T-cell (primary cell): ENCODE data around the gene NPEPL1. TPM values are rescaled to one million over a fixed set of nuclear protein-coding genes. Genes with fewer than 3 reads are reported as not detected.

Experiments used
- ATAC-seq, 4 experiments: fragments of 200-7000 bp in 3 of 4; fragments of 150-1000 bp in 1 of 4; cut with Tn5 transposase; replicated peaks in 1 of 4; 1 replicate in 3 of 4; 2 replicates in 1 of 4; pipeline ENCODE4 v1.10.0; 2021; ENCODE audit warnings: moderate library complexity in 3 of 4, mild to moderate bottlenecking in 2 of 4, moderate number of reproducible peaks in 1 of 4
- CTCF ChIA-PET, 2 donors: fragments of 300-600 bp; sonication (Branson Sonifier 250); formaldehyde crosslinking; loops; one replicate each; lab custom pipeline; 2022; ENCODE audit warnings: antibody characterized with exemption in 2 of 2; lab: Charles Lee
- POLR2A ChIA-PET, 2 donors: fragments of 300-600 bp; sonication (Branson Sonifier 250); formaldehyde crosslinking; loops; one replicate each; lab custom pipeline; 2022; ENCODE audit warnings: antibody characterized with exemption in 2 of 2; lab: Charles Lee
- DNase-seq, 35 experiments: peaks; one replicate each; pipeline versions ENCODE4 v3.0.0 to v3.0.0-alpha.2; 2013 to 2023
- H3K27ac ChIP-seq: one replicate; pipeline ENCODE4 v1.5.1; 2013; ENCODE audit warnings: low read length
- H3K27me3 ChIP-seq, 2 experiments: replicated peaks in 1 of 2; 1 replicate in 1 of 2; 2 replicates in 1 of 2; pipeline versions ENCODE4 v1.6.1 to v1.7.0; 2013; ENCODE audit warnings: low read length in 1 of 2, mixed read lengths in 1 of 2; ENCODE audit not compliant: control insufficient read depth in 2 of 2, insufficient read depth in 2 of 2; ENCODE audit errors: extremely low read depth in 1 of 2
- H3K36me3 ChIP-seq, 2 donors: 1 replicate in 1 of 2; 2 replicates in 1 of 2; pipeline versions ENCODE4 v1.6.1 to v1.7.0; 2013; ENCODE audit warnings: low read length in 1 of 2; ENCODE audit not compliant: control insufficient read depth in 2 of 2, insufficient read depth in 1 of 2; ENCODE audit errors: extremely low read depth in 1 of 2
- H3K4me1 ChIP-seq, 2 experiments: 1 replicate in 1 of 2; 2 replicates in 1 of 2; pipeline versions ENCODE4 v1.6.1 to v1.7.0; 2013; ENCODE audit warnings: low read length in 2 of 2, mixed read lengths in 1 of 2; ENCODE audit not compliant: insufficient read depth in 2 of 2, control insufficient read depth in 1 of 2; ENCODE audit errors: extremely low read depth in 1 of 2
- H3K4me3 ChIP-seq, 2 donors: 1 replicate in 1 of 2; 2 replicates in 1 of 2; pipeline versions ENCODE4 v1.5.1 to v1.7.0; 2013; ENCODE audit warnings: mild to moderate bottlenecking in 2 of 2, low read length in 1 of 2, moderate library complexity in 1 of 2; ENCODE audit not compliant: control insufficient read depth in 1 of 2; ENCODE audit errors: extremely low read depth in 1 of 2
- H3K9me3 ChIP-seq: 2 replicates; pipeline ENCODE4 v1.7.0; 2013
- H3K27ac Mint-ChIP-seq, 2 donors: one replicate each; pipeline ENCODE4 v1.8.0; 2020 to 2021; ENCODE audit warnings: mild to moderate bottlenecking in 2 of 2, mixed read lengths in 2 of 2
- H3K27me3 Mint-ChIP-seq, 2 donors: one replicate each; pipeline ENCODE4 v1.8.0; 2021 to 2022; ENCODE audit warnings: mixed read lengths in 2 of 2
- H3K36me3 Mint-ChIP-seq: one replicate; pipeline ENCODE4 v1.8.0; 2021; ENCODE audit warnings: mixed read lengths
- H3K4me1 Mint-ChIP-seq, 3 donors: one replicate each; pipeline ENCODE4 v1.8.0; 2020 to 2022; ENCODE audit warnings: mixed read lengths in 3 of 3, mild to moderate bottlenecking in 1 of 3
- H3K4me3 Mint-ChIP-seq, 3 donors: one replicate each; pipeline ENCODE4 v1.8.0; 2020 to 2022; ENCODE audit warnings: mild to moderate bottlenecking in 3 of 3, mixed read lengths in 3 of 3, moderate library complexity in 3 of 3
- H3K9me3 Mint-ChIP-seq, 3 donors: one replicate each; pipeline ENCODE4 v1.8.0; 2020 to 2022; ENCODE audit warnings: mixed read lengths in 3 of 3
- WGBS: methylation state at CpG from one replicate; pipeline ENCODE4 v1.1.5; 2013; ENCODE audit warnings: missing lambda C conversion rate; ENCODE audit not compliant: insufficient coverage; 5-methylcytosine and 5-hydroxymethylcytosine counted together
- total RNA-seq, 35 experiments: library from RNA in 6 of 35; stranded (reverse) in 6 of 35; fragments of 120-200 nt in 1 of 35; gene quantifications; one replicate each; pipeline versions ENCODE4 v1.2.1 to v1.2.4 and lab custom pipeline; 2013 to 2026

NPEPL1 gene
- total RNA-seq, 5 donors from 2014 or later (not counting 1 experiment from before 2014, with no cell fraction given) = 49.6 to 79.0 (median 69.3) TPM

- Histone ChIP-seq H3K36me3 (peaks cover 19 to 46% of the 10 kb centered on the region in 2 donors), H3K27me3 (no peaks in the 10 kb centered on the region), H3K9me3 (no peaks in the 10 kb centered on the region), H3K4me1 (peaks cover 0 to 4% of the 10 kb centered on the region in 2 experiments), H3K4me3 (no peak overlapping the region), H3K27ac (no peak overlapping the region)
- Mint-ChIP-seq H3K4me1 (no peaks in the 10 kb centered on the region), H3K27me3 (no peaks in the 10 kb centered on the region), H3K27ac (no peak overlapping the region), H3K36me3 (peaks cover 37% of the 10 kb centered on the region), H3K4me3 (no peak overlapping the region), H3K9me3 (no peaks in the 10 kb centered on the region)
- 100% methylated on average over 5 of the region's 9 CpGs for WGBS
- ChIA-PET POLR2A (no interaction called here), CTCF (no interaction called here)
- no peak for DNase-seq
- ATAC-seq = no peak
Measured at GRCh38 chr20:58699623-58700107, 7.1 kb downstream of the NPEPL1 start.

DNA sequence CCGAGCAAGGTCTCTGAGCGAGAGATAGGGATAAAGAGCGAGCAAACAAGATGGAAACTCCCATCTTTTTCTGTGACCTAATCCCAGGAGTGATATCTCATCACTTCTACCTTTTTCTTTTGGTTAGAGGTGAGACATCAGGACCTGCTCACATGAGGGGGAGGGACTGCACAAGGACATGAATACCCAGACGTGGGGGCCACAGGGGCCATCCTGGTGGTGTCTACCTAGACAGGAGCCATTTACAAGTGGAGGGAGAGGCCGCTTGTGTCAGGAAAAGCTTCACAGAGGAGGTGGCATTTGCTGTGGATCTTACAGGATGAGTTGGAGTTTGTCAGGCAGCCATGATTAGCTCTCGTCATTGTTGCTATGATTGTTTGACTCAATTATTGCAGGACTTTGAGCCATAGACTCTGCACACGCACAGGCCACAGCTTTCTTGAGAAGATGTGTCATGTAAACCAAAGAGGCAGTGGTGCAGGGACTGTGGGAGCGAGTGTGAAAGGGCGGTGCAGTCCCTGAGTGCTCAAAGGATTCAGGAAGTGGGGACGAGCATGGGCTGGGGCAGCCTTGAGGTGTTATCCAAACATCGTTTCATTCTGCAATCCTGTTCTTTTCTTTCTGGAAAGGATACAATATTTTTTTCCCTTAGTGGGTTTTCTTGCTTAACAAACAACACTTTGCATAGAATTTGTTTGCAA lies 7.7 kb downstream of the NPEPL1 start:
- Histone ChIP-seq H3K4me3 (no peak overlapping the region), H3K9me3 (no peaks in the 10 kb centered on the region), H3K27ac (no peak overlapping the region), H3K4me1 (peaks cover 0 to 2% of the 10 kb centered on the region in 2 experiments), H3K36me3 (peaks cover 19 to 49% of the 10 kb centered on the region in 2 donors), H3K27me3 (no peaks in the 10 kb centered on the region)
- POLR2A ChIA-PET = no interaction called here
- Mint-ChIP-seq H3K27me3 (no peaks in the 10 kb centered on the region), H3K4me1 (no peaks in the 10 kb centered on the region), H3K9me3 (no peaks in the 10 kb centered on the region), H3K27ac (no peak overlapping the region), H3K36me3 (peaks cover 41% of the 10 kb centered on the region), H3K4me3 (no peak overlapping the region)
- DNase-seq (peak in 1 of 35 experiments; percentile 3), ATAC-seq (no peak)
- CTCF ChIA-PET = no interaction called here
- WGBS = 88% methylated on average over 6 of the region's 11 CpGs

DNA sequence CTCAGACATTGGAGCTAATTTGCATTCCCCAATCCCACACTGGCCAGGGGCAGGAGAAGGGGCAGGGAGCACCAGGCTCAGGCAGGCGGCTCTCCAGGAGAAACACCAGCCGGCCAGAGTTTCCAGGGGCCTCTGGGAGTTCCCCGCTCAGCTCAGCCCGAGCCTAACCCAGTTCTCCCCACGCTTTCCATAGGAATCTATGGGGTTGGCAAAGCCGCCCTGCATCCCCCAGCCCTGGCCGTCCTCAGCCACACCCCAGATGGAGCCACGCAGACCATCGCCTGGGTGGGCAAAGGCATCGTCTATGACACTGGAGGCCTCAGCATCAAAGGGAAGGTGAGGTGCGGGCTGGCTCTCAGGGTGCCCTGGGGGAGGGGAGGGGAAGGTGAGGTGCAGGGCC lies 8.2 kb downstream of the NPEPL1 start:
- Histone ChIP-seq H3K9me3 (no peaks in the 10 kb centered on the region), H3K4me3 (no peak overlapping the region), H3K4me1 (peaks cover 0 to 2% of the 10 kb centered on the region in 2 experiments), H3K27me3 (no peaks in the 10 kb centered on the region), H3K36me3 (peaks cover 19 to 47% of the 10 kb centered on the region in 2 donors), H3K27ac (no peak overlapping the region)
- no peak for DNase-seq
- Mint-ChIP-seq H3K27me3 (no peaks in the 10 kb centered on the region), H3K4me3 (no peak overlapping the region), H3K9me3 (no peaks in the 10 kb centered on the region), H3K27ac (no peak overlapping the region), H3K36me3 (peaks cover 45% of the 10 kb centered on the region), H3K4me1 (no peaks in the 10 kb centered on the region)
- ATAC-seq = no peak
- 100% methylated on average over 7 of the region's 11 CpGs for WGBS
- ChIA-PET POLR2A (no interaction called here), CTCF (no interaction called here)

GRCh38 chr20:58701431-58702160 lies 9.0 kb downstream of the NPEPL1 start:
- no peak overlapping the region for H3K27ac Mint-ChIP-seq
- H3K36me3 Mint-ChIP-seq = peaks cover 45% of the 10 kb centered on the region
- POLR2A ChIA-PET = no interaction called here
- H3K4me1 ChIP-seq = peaks cover 0 to 2% of the 10 kb centered on the region in 2 experiments
- no peaks in the 10 kb centered on the region for H3K9me3 Mint-ChIP-seq
- ATAC-seq (no peak), DNase-seq (no peak)
- no peaks in the 10 kb centered on the region for H3K4me1 Mint-ChIP-seq
- H3K4me3 ChIP-seq = no peak overlapping the region
- peaks cover 21 to 46% of the 10 kb centered on the region in 2 donors for H3K36me3 ChIP-seq
- H3K4me3 Mint-ChIP-seq = no peak overlapping the region
- H3K9me3 ChIP-seq = no peaks in the 10 kb centered on the region
- CTCF ChIA-PET = no interaction called here
- H3K27me3 Mint-ChIP-seq = no peaks in the 10 kb centered on the region
- WGBS = 96% methylated on average over 16 of the region's 29 CpGs
- no peak overlapping the region for H3K27ac ChIP-seq
- no peaks in the 10 kb centered on the region for H3K27me3 ChIP-seq

DNA sequence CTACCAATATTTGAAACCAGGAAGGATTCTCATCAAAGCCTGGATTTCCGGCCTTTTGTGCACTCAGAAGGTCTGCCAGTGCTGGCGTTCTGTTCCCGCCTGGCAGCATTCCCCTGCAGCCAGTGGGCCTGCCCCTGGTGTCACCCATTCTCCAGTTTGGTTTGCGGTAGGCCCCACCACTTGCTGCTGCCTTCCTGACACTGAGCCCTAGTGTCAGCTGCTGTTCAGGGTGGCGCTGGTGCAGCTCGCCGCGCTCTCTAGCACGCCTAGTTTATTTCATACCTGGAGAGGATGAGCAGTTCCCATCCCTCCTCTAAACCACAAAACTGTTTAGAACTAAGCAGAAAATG lies 9.5 kb downstream of the NPEPL1 start:
- H3K27me3 Mint-ChIP-seq = no peaks in the 10 kb centered on the region
- DNase-seq = no peak
- no peak for ATAC-seq
- ChIA-PET CTCF (no interaction called here), POLR2A (no interaction called here)
- H3K4me3 Mint-ChIP-seq = no peak overlapping the region
- WGBS = 97% methylated on average over 4 of the region's 9 CpGs
- Histone ChIP-seq H3K36me3 (peaks cover 21 to 43% of the 10 kb centered on the region in 2 donors), H3K4me1 (peaks cover 0 to 2% of the 10 kb centered on the region in 2 experiments), H3K27me3 (no peaks in the 10 kb centered on the region), H3K4me3 (no peak overlapping the region), H3K9me3 (no peaks in the 10 kb centered on the region), H3K27ac (no peak overlapping the region)
- no peak overlapping the region for H3K27ac Mint-ChIP-seq
- H3K36me3 Mint-ChIP-seq = peaks cover 42% of the 10 kb centered on the region
- H3K4me1 Mint-ChIP-seq = no peaks in the 10 kb centered on the region
- no peaks in the 10 kb centered on the region for H3K9me3 Mint-ChIP-seq

GRCh38 chr20:58702859-58703648 lies 10.5 kb downstream of the NPEPL1 start:
- ATAC-seq (no peak), DNase-seq (peak in 2 of 35 experiments; percentile 8 to 21)
- Histone ChIP-seq H3K36me3 (peaks cover 18 to 43% of the 10 kb centered on the region in 2 donors), H3K9me3 (no peaks in the 10 kb centered on the region), H3K4me1 (peaks cover 0 to 2% of the 10 kb centered on the region in 2 experiments), H3K4me3 (no peak overlapping the region), H3K27me3 (no peaks in the 10 kb centered on the region), H3K27ac (no peak overlapping the region)
- Mint-ChIP-seq H3K27me3 (no peaks in the 10 kb centered on the region), H3K4me1 (no peaks in the 10 kb centered on the region), H3K4me3 (no peak overlapping the region), H3K36me3 (peaks cover 38% of the 10 kb centered on the region), H3K27ac (no peak overlapping the region), H3K9me3 (no peaks in the 10 kb centered on the region)
- ChIA-PET POLR2A (no interaction called here), CTCF (interaction anchor here in 1 of 2 donors (0.6 kb wide), 1 partner anchor 1090 kb away, joined by 3 read pairs; no protein-coding TSS in a partner anchor)
- WGBS = 94% methylated on average over 22 of the region's 28 CpGs
